SK-N-SH treated with all-trans-retinoic acid at 6 μM for 48 hours (cell line): ENCODE measurements around the gene EGFLAM.

Experiments used
- ATAC-seq: fragments of 200-7000 bp; cut with Tn5 transposase; 3 replicates; pipeline ENCODE4 v1.9.1; 2020; ENCODE audit warnings: mild to moderate bottlenecking, moderate library complexity
- ARNTL ChIP-seq: fragments of 450-650 bp; formaldehyde crosslinking; IDR thresholded peaks from 2 replicates; pipeline ENCODE4 v1.5.0; 2020; ENCODE audit warnings: low read depth, mild to moderate bottlenecking, moderate library complexity, borderline replicate concordance
- CREB5 ChIP-seq: fragments of 250-450 bp; sonication (Bioruptor Pico); IDR thresholded peaks from 2 replicates; pipeline ENCODE4 v1.5.1; 2020; ENCODE audit warnings: low read depth, mild to moderate bottlenecking, moderate library complexity
- CSRNP3 ChIP-seq: fragments of 250-450 bp; sonication (Bioruptor Pico); IDR thresholded peaks from 2 replicates; pipeline ENCODE4 v1.5.1; 2021; ENCODE audit warnings: mild to moderate bottlenecking, moderate library complexity
- ESRRG ChIP-seq: fragments of 250-450 bp; sonication (Bioruptor Pico); IDR thresholded peaks from 2 replicates; pipeline ENCODE4 v1.6.1; 2021; ENCODE audit warnings: mild to moderate bottlenecking
- GLIS3 ChIP-seq: fragments of 250-450 bp; sonication (Bioruptor Pico); IDR thresholded peaks from 2 replicates; pipeline ENCODE4 v1.5.0; 2020; ENCODE audit warnings: mild to moderate bottlenecking, moderate library complexity
- ISL1 ChIP-seq: fragments of 250-450 bp; sonication (Bioruptor Pico); IDR thresholded peaks from 2 replicates; pipeline ENCODE4 v2.1.2; 2022; ENCODE audit warnings: mild to moderate bottlenecking, moderate library complexity
- OSR1 ChIP-seq: fragments of 250-450 bp; sonication (Bioruptor Pico); IDR thresholded peaks from 2 replicates; pipeline ENCODE4 v1.8.0; 2022; ENCODE audit warnings: moderate library complexity, mild to moderate bottlenecking, inconsistent platforms
- PATZ1 ChIP-seq: fragments of 250-450 bp; sonication (Bioruptor Pico); IDR thresholded peaks from 2 replicates; pipeline ENCODE4 v1.8.0; 2020; ENCODE audit warnings: mild to moderate bottlenecking, moderate library complexity, borderline replicate concordance
- POU6F1 ChIP-seq: fragments of 250-450 bp; sonication (Bioruptor Pico); IDR thresholded peaks from 2 replicates; pipeline ENCODE4 v1.8.0; 2021; ENCODE audit warnings: low read depth, mild to moderate bottlenecking, moderate library complexity, borderline replicate concordance
- PPARA ChIP-seq: fragments of 250-450 bp; sonication (Bioruptor Pico); IDR thresholded peaks from 2 replicates; pipeline ENCODE4 v1.5.0; 2020; ENCODE audit warnings: mild to moderate bottlenecking, borderline replicate concordance
- RARB ChIP-seq: fragments of 250-450 bp; sonication (Bioruptor Pico); IDR thresholded peaks from 2 replicates; pipeline ENCODE4 v1.8.0; 2021; ENCODE audit warnings: mild to moderate bottlenecking, moderate library complexity
- SNAI2 ChIP-seq: fragments of 250-450 bp; sonication (Bioruptor Pico); IDR thresholded peaks from 2 replicates; pipeline ENCODE4 v1.5.0; 2020; ENCODE audit warnings: mild to moderate bottlenecking, moderate library complexity
- TCF4 ChIP-seq: fragments of 250-450 bp; sonication (Bioruptor Pico); IDR thresholded peaks from 2 replicates; pipeline ENCODE4 v1.8.0; 2021; ENCODE audit warnings: mild to moderate bottlenecking, moderate library complexity, borderline replicate concordance
- TOX ChIP-seq: fragments of 250-450 bp; sonication (Bioruptor Pico); IDR thresholded peaks from 2 replicates; pipeline ENCODE4 v1.8.0; 2021; ENCODE audit warnings: mild to moderate bottlenecking, moderate library complexity, borderline replicate concordance
- TSHZ2 ChIP-seq: fragments of 250-450 bp; sonication (Bioruptor Pico); IDR thresholded peaks from 2 replicates; pipeline ENCODE4 v1.5.0; 2020; ENCODE audit warnings: mild to moderate bottlenecking, moderate library complexity
- ZC3H10 ChIP-seq: fragments of 250-450 bp; sonication (Bioruptor Pico); IDR thresholded peaks from 2 replicates; pipeline ENCODE4 v1.5.1; 2021; ENCODE audit warnings: mild to moderate bottlenecking, moderate library complexity
- ZFP3 ChIP-seq: fragments of 250-450 bp; sonication (Bioruptor Pico); IDR thresholded peaks from 2 replicates; pipeline ENCODE4 v1.5.0; 2020; ENCODE audit warnings: mild to moderate bottlenecking, moderate library complexity
- ZNF565 ChIP-seq: fragments of 450-650 bp; formaldehyde crosslinking; conservative IDR thresholded peaks from 2 replicates; pipeline ENCODE4 v1.5.0; 2020; ENCODE audit warnings: low read depth, mild to moderate bottlenecking, moderate library complexity
- ZNF70 ChIP-seq: fragments of 450-650 bp; formaldehyde crosslinking; IDR thresholded peaks from 2 replicates; pipeline ENCODE4 v1.5.0; 2020; ENCODE audit warnings: mild to moderate bottlenecking, moderate library complexity
- ZNF8 ChIP-seq: fragments of 450-650 bp; formaldehyde crosslinking; IDR thresholded peaks from 2 replicates; pipeline ENCODE4 v1.5.0; 2020; ENCODE audit warnings: mild to moderate bottlenecking, moderate library complexity

Gene EGFLAM

GRCh38 chr5:38316544-38317224, 58.3 kb downstream of the EGFLAM start:
- ATAC-seq = peak; percentile 77
- TF ChIP-seq ZNF8 (CRISPR knock-in tag) (no peak), SNAI2 (peak; percentile 41; the same call in 1 of the 2 replicates), ZC3H10 (CRISPR knock-in tag) (no peak), TCF4 (peak; percentile 93)
- TF ChIP-seq, all 23 proteins: peak for 2

- TF ChIP-seq RARB (CRISPR knock-in tag) (no peak), POU6F1 (CRISPR knock-in tag) (no peak), TCF4 (no peak), SNAI2 (no peak), CREB5 (CRISPR knock-in tag) (no peak), ZNF565 (CRISPR knock-in tag) (no peak), CSRNP3 (CRISPR knock-in tag) (no peak), GLIS3 (CRISPR knock-in tag) (no peak), TOX (CRISPR knock-in tag) (no peak), ZFP3 (CRISPR knock-in tag) (no peak), ZNF70 (CRISPR knock-in tag) (no peak)
- ATAC-seq = no peak
These were observed 59.5 kb downstream of the EGFLAM start for GRCh38 chr5:38317868-38318267.

- TF ChIP-seq ARNTL (CRISPR knock-in tag) = no peak
- TF ChIP-seq CREB5 (CRISPR knock-in tag) = no peak
- TF ChIP-seq ZNF8 (CRISPR knock-in tag) = no peak
- TF ChIP-seq TSHZ2 (CRISPR knock-in tag) = no peak
- no peak for TF ChIP-seq SNAI2
- TF ChIP-seq POU6F1 (CRISPR knock-in tag) = no peak
- TF ChIP-seq PPARA (CRISPR knock-in tag) = no peak
- no peak for TF ChIP-seq RARB (CRISPR knock-in tag)
- TF ChIP-seq ZFP3 (CRISPR knock-in tag) = no peak
- no peak for TF ChIP-seq ISL1 (CRISPR knock-in tag)
- no peak for TF ChIP-seq OSR1 (CRISPR knock-in tag)
- TF ChIP-seq PATZ1 (CRISPR knock-in tag) = no peak
- no peak for TF ChIP-seq ESRRG (CRISPR knock-in tag)
- no peak for ATAC-seq
These were observed 61.1 kb downstream of the EGFLAM start for GRCh38 chr5:38319491-38319890.
